ENCODE data around the gene CD244.
"Not testable (repeated sequence)": the region's sequence is repeated elsewhere in the genome, so short reads cannot be mapped to it uniquely, and the experiment has no call there.

Gene CD244

DNA sequence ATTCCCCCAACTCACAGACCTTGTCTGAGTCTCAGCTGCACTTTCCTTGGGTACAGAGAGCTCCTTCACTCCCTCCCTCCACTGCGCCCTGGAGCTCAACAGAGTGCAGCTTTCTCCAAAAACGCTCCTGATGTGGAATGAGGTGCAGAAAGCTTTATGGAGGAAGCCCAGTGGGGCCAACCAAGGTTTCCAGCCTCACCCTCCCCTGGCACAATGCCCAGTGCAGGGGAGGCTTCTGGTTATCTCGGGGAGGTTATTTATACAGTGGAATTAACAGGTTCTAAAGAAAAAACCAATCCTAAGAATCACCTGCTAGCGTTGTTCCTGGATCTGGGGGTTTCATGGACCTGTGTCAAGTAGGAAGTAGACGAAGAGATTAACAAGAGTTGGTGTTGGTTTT is 22.4 kb upstream of the CD244 start, which contains the start of gene ITLN1:
Gene ITLN1, minus strand, starts transcription at position 139 of the 400 bp plus-strand sequence. CDS start 303 bp downstream, outside the sequence.
- TF ChIP-seq, protein P1, sequence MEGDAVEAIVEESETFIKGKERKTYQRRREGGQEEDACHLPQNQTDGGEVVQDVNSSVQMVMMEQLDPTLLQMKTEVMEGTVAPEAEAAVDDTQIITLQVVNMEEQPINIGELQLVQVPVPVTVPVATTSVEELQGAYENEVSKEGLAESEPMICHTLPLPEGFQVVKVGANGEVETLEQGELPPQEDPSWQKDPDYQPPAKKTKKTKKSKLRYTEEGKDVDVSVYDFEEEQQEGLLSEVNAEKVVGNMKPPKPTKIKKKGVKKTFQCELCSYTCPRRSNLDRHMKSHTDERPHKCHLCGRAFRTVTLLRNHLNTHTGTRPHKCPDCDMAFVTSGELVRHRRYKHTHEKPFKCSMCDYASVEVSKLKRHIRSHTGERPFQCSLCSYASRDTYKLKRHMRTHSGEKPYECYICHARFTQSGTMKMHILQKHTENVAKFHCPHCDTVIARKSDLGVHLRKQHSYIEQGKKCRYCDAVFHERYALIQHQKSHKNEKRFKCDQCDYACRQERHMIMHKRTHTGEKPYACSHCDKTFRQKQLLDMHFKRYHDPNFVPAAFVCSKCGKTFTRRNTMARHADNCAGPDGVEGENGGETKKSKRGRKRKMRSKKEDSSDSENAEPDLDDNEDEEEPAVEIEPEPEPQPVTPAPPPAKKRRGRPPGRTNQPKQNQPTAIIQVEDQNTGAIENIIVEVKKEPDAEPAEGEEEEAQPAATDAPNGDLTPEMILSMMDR (IDR thresholded peaks at IDR 0.05; ENCODE audit: low read length, missing control alignments), result no peak
- no peak within 1 kb of the TSS for H3K4me3 ChIP-seq (replicated peaks; ENCODE audit: low read depth, low read length)
- no peak for DNase-seq (ENCODE audit: low read depth)

GRCh38 chr1:160884579-160884978 is 21.9 kb upstream of the CD244 start:
- DNase-seq (ENCODE audit: low read depth), result no peak
- TF ChIP-seq, protein P1 (IDR thresholded peaks at IDR 0.05; ENCODE audit: low read length, missing control alignments), result no peak

DNA sequence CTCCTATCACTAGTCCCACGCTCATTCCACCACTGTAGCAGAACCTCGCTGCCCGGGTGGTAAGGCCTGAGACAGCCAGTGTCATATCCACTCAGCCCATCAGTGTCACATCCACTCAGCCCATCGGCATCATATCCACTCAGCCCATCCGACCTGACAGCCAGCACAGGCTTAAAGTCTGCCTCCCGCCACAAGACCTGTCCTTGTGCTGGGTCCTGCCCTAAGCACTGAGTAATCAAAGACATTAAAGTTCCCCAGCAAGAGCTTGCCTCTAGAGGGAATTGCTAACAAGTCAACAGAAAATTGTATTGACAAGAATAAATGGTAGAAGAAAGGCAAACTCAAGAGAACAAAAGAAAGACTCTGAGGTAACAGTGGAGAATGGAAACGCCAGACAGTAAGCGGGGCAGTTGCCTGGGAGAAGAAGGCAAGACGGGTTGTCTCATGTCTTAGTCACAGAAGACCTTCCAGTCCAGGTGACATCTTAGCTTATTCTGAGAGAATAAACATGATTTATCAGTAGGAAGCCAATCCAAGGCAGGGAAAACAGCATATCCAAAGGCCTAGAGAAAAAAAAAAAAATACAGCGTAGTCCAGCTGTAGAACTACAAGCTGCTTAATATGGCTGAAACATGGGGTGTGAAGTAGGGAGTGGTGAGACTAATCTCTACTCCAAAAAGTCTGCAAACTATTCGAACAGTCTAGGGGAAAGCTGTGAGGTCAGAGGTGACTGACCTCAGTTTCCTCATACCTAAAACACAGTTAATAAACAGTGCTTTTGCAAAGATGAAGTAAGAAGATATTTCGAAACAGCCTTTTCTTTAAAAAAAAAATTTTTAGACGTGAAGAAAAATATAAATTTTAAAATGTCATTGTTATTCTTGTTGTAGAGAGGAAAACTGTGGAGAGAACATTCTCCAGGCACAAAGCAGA is 21.2 kb upstream of the CD244 start:
- no peak overlapping the region for H3K4me3 ChIP-seq (replicated peaks; ENCODE audit: low read depth, low read length)
- TF ChIP-seq, protein P1 (IDR thresholded peaks at IDR 0.05; ENCODE audit: low read length, missing control alignments), result no peak
- no peak for DNase-seq (ENCODE audit: low read depth)

More at GRCh38 chr1:160884579-160884978, 21.9 kb upstream of the CD244 start:
- H3K4me3 ChIP-seq (replicated peaks; ENCODE audit: low read depth, low read length), result no peak overlapping the region

DNA sequence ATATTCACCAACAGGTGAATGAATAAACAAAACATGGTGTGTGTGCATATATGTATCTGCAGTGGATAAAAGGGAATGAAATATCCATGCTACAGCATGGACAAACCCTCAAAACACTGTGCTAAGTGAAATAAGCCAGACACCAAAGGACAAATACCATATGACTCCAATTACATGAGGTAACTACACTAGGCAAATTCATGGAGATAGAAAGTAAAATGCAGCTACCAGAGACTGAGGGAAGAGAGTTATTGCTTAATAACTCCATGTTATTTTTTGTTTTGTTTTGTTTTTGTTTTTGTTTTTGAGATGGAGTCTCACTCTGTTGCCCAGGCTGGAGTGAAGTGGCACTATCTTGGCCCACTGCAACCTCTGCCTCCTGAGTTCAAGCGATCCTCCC is 19.9 kb upstream of the CD244 start:
- H3K4me3 ChIP-seq (replicated peaks; ENCODE audit: low read depth, low read length), result no peak overlapping the region
- DNase-seq (ENCODE audit: low read depth), result no peak
- TF ChIP-seq, protein P1 (IDR thresholded peaks at IDR 0.05; ENCODE audit: low read length, missing control alignments), result no peak

DNA sequence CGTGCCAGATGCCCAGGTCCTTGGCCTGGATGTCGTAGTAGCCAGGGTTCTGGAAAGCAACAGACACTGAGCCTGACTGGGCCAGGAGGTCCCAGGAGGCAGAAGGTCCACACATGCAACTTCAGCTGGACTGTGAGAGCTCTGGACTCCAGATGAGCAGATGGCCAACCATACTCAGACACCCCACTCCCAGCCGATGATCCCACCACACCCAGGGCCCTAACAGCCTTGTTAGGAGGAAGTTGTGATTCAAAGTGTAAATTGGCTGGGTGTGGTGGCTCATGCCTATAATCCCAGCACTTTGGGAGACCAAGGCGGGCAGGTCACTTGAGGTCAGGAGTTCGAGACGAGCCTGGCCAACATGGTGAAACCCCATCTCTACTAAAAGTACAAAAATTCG is 18.6 kb upstream of the CD244 start:
- not testable (repeated sequence) for DNase-seq (ENCODE audit: low read depth)

DNA sequence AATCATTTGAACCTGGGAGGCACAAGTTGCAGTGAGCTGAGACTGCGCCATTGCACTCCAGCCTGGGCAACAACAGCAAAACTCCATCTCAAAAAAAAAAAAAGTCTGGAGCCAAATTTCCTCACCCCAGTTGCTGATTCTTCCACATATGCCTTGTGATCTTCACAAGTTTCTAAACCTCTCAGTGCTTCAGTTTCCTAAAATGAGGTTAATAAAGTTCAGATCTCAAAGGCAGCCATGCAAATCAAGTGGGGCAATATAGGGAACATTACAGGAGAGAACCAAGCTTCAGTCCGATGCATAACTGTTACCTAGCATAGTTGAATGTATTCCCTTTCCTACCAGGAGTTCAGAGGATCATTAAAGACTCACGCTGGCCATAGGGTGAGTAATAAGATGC is 17.5 kb upstream of the CD244 start:
- no peak overlapping the region for H3K4me3 ChIP-seq (replicated peaks; ENCODE audit: low read depth, low read length)
- DNase-seq (ENCODE audit: low read depth), result no peak
- TF ChIP-seq, protein P1 (IDR thresholded peaks at IDR 0.05; ENCODE audit: low read length, missing control alignments), result no peak

More for the DNA sequence above, 18.6 kb upstream of the CD244 start:
- H3K4me3 ChIP-seq (replicated peaks; ENCODE audit: low read depth, low read length), result not testable (repeated sequence)

DNA sequence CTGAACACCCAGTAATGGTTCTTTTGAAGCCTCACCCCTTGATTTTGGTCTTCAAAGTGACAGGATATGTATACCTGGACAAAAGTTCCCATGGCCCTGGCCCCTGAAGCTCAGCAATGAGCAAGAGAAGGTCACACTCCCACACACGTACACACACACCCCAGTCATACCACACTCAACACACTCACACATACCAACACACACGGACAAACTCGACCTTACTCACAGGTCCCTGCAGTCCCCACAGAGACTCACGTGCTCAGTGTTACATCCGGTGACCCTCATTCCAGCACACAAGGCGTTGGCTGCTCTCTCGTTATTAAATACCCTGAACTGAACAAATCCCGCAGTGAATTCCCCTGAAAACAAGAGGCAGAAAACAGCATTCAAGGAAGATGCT is 16.4 kb upstream of the CD244 start:
- H3K4me3 ChIP-seq (replicated peaks; ENCODE audit: low read depth, low read length), result no peak overlapping the region
- no peak for DNase-seq (ENCODE audit: low read depth)
- TF ChIP-seq, protein P1 (IDR thresholded peaks at IDR 0.05; ENCODE audit: low read length, missing control alignments), result no peak
